Stimulated activated CD8-positive, alpha-beta memory T cell treated with anti-CD3 and anti-CD28 coated beads, Interleukin-15, amount 100 ng/mL, for 24 hours (primary cell): ENCODE data around the gene PRR5.

Experiments used
- DNase-seq: peaks from one replicate; pipeline ENCODE4 v3.0.0-alpha.2; 2020; ENCODE audit warnings: low read depth

The PRR5 gene

DNA sequence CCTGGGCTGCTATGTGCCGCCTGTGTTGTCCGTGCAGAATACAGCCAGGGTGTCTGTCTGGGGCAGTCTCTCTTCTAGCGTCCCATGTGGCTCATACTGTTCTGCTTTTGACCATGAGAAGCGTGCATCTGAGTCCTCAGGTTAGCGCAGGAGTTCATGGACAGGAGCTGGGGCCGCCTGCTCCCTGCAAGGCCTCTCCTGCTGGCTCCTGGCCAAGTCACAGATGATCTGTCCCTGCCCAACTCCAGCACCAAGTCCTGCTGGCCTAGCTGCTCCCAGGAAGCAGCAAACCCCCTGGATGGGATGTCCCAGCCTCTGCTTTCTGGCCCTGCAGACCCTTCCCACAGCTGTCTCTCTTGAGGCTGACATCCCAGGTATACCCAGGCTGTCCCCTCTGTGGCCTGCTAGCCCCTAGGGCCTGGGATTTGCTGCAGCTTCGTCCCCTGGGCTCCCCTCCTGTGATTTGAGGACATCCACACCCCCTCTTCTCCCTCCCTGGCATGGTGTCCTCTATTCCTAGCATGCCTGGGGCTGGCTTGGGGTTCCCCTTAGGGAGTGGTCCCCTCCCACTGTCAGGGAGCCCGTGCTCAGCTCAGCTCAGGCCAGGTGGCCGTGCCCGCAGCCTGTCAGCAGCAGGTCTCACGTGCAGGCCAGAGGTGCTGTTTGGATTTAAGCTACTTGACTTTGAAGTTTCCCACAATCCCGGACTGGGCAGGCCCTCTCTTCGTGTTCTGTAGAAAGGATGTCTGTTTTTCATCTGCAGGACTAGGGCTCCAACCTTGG lies 17.8 kb downstream of the PRR5 start:
- no peak for DNase-seq

DNA sequence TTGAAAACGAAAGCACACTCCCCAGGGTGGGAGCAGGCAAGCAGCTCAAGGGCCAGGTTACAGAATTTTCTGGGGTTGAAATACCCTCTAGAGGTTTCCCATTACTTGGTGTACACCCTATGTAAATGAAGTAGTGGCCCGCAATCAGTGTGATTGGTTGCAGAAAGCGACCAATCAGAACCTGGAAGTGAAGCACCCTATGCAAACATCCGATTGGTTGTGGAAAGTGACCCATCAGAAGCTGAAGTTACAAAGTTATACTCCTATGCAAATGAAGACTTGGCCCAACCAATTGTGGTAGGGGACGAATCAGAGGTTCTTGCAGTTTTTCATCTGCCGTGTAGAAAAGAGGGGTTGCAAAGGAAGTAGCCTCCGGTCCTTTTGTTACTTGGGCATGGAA lies 19.2 kb downstream of the PRR5 start:
- DNase-seq: no peak

DNA sequence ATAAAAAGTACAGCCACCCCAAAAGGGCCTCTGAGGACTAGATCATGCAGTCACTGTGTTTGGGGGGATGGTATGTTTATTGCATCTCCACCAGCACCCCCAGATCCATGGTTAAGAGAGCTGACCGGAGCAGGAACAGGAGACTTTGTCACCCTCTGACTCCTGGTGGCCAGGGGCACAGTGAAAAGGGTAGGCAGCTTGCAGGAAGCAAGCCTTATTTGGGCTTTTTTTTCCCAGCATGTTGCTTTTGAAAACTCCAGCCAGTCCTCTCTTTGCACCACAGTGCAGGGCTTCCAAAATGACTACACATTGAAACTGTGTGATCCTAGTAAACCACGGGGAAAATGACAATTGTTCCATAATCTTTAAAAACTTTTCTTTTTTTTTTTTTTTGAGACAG lies 20.6 kb downstream of the PRR5 start:
- no peak for DNase-seq

DNA sequence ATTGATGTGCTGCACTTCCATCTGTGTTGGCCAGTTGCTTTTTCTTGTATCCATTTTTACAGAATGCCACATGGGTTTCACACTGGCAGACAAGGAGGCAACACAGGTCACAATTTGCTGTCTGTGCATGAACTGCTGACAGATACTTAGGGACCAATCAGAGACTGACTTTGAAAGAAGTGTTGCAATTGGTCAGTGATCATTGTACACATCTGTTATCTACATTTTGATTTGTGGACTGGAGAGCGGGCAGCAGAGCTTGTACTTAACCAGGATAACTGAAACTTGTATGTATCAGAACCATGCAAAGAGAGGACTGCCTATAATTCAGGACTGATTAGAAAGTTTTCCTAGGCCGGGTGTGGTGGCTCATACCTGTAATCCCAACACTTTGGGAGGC lies 21.8 kb downstream of the PRR5 start:
- no peak for DNase-seq

DNA sequence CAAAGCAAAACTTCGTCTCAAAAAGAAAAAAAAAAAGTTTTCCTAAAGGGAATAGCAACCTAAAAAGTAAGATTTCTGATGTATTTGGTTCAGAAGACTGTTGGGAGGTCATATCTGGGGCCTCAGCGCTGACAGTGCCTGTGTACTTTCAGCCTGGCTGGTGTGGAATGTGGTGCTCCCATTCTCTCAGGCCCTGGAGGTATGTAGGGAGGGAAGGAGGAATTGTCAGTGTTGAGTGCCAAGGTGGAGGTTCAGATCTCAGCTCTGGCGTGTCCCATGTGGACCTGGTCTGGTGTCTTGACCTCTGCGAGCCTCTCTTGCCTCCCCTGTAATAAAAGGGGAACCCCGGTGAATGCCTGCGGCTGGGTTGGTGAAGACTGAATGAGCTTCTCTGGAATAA lies 22.4 kb downstream of the PRR5 start:
- DNase-seq: no peak

DNA sequence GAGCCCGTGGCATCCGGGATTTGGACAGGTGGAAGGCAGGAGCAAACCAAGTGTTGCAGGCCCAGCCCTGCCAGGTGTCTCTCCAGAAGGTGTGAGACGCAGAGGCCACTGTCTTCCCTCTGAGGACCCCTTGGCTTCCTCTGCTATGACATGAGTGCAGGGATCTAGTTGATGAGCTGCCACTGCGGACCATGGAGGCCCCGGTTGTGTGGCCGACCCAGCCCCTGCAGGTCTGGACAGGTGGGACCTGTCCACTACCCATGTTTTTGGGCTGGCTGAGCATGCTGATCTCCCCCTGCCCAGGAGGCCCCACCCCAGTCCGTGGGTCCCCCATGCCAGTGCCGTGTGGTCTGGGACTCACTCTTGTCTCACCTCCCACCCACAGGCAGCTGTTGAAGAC lies 22.9 kb downstream of the PRR5 start:
- no peak for DNase-seq

DNA sequence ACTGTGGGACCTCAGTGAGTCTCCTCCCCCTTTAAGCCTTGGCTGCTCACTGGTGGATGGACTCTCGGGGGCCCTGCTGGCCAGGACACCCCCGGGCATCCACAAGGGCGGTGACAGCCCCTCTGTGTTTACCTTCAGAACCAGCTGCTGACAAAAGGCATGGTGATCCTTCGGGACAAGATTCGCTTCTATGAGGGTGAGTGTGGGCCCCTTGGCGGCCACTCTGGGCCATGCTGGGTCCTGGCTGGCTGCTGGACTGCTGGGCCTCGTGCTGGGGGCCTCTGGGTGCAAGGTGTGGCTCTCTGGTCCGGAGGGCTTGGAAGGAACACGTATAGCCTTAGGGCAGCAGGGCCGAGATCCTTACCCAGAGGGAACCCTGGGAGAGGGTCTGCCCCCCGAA lies 24.4 kb downstream of the PRR5 start:
- DNase-seq: no peak

DNA sequence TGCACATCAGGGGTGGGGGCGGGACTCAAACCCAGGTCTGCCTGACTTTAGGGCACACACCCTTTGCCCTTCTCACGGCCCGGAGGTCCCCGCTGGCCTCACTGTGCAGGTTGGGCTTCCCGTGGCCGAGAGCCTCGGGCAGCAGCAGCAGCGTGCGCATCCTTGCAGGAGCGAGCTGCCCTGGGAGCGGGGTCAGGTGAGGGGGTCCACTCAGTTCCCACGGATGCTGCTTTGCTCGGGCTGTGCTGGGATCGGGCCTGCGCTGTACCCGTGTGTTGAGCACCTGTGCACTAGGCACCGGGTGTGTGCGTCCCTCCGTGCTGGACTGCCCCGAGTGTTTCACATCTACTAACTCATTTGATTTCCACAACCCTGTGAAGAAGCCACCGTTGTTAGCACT lies 25.1 kb downstream of the PRR5 start:
- no peak for DNase-seq

DNA sequence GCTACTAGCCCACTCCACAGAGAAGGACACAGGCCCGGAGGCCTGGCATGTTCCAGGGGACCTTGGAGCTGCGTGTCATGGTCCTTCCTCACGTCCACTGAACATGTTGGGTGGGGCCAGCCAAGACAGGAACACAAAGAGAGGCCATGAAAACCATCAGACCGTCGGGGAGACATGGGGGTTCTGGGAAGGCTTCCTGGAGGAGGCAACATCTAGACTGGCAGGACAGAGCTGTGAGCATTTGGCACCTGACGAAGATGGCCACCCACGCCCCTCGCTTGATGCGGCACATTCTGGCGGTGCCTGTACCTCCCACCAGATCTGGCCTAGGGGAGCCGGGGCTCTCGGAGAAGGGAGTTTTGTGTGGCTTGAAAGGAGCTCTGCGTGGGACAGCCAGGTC lies 25.7 kb downstream of the PRR5 start:
- no peak for DNase-seq

DNA sequence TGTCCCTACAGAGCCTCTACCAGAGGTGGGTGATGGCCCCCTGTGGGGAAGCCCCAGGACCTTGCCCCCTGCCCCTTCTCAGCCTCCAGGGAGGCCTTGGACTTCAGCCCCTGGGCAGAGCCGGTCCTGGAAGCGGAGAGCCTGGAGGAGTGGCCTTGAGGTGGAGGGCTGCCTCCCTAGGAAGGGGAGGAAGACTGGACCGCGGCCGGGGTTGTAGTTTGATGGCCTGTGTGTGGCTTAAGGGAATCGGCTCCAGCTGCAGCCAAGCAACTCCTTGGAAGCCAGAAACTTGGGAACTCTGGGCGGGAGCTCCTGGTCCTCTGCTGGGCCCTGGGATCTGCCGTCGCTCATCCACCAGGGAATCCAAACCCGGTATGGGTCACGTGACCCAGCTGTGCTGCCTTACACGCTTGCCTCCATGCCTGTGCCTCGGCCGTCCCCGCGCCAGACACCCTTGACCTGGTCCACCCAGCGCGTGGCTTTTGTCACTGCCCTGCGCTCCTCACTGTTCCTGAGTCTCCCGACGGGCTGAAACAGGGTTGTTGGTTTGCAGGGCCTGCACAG lies 26.8 kb downstream of the PRR5 start:
- DNase-seq: no peak

DNA sequence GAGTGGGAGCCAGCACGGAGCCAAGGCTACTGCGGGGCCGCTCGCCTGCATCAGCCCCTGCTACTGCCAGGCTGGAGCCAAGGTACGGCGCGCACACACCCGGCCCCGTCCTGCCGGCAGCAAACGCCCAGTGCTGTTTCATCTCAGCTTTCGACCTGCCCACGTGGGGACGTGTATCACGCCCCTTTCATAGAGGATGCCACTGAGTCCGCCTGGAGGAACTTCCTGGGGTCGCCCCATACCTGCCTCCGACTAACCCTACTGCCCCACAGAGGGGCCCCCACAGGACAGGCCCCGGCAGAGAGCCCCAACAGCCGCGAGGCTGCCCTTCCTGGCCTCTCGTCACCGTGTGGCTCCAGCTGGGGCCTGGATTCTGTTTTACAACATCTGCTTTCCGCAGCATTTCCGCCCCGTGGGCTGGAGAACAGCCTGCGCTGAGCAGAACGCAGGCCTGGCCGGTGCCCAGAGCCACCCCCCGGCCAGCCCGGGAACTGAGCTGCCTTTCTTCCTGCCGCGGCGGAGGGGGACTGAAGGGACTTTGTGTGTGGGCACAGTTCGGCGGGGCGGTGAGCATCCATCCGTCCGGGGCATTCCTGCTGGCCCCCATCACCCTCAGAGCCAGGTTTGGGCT lies 27.5 kb downstream of the PRR5 start:
- DNase-seq: no peak

DNA sequence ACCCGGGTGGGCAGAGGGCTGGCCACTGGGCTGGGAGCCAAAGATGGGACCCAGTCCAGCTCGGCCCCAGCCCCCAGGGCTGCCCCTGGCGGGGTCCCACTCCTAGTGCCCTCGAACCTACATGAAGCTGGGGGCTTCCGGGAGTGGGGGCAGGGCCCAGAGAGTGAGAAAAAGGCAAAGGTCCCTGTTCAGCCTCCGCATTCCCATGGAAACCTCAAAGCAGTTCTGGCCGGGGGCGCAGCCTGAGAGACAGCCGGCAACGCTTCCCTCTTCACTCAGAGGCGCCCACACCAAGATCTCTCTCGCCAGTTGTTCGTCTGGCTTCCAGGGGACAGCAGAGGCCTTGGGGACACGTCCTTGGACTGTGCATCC lies 28.0 kb downstream of the PRR5 start:
- DNase-seq: no peak

DNA sequence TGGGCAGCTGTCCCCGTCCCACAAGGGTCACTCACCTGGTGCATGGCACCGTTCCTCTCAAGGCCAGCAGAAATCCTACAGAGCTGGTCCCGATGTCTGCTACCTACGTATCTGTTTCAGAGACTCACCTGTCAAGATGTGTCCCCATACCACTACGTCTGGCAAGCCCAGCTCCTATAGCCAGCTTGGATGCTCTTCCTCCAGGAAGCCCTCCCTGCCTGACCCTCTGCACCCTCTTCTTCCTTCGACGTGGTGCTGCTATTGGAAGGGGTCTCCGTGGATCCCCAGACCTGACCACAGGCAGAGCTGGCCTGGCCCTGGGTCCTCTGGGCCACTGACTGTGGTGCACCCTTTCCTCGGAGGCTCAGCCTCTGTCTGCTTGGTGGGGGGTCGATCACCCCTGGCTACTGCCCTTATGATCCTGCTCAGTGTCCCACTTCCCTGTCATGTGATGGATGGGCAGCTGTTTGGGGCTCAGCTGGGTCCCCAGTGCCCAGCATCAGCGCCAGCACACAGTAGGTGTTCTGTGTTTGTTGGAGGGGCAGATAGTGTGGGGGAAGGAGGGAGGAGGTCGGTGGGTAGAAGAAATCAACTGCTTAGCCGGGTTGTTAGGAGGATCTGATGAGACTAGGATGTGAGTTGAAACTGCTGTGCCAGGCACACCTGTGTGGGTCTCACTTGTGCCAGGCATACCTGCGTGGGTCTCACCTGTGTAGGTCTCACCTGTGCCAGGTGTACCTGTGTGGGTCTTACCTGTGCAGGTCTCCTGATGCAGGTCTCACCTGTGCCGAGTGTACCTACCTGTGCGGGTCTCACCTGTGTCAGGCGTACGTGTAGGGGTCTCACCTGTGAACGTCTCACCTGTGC lies 28.7 kb downstream of the PRR5 start:
- DNase-seq: no peak

DNA sequence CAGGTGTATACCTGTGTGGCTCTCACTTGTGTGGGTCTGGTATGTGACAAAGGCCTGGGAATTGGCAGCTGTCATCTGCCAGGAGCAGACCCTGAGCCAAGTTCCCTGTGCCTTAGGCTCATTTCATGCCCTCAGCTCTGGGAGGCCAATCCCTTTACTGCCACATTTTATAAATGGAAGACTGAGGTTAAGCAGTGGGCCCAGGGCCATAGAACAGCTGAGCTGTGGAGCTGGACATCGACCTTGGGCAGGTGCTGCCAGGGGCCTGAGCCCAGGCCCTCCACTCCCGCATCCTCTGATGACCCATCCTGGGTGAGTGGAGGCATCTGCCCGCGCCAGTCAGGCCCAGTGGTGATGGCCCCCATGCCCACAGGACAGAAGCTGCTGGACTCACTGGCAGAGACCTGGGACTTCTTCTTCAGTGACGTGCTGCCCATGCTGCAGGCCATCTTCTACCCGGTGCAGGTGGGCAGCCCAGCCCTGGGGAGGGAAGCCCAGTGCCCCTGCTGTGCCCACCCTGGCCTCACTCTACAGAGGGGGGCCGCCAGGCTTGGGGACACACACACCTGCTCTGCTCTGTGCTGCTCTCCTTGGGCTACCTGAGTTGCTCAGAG lies 29.5 kb downstream of the PRR5 start:
- no peak for DNase-seq

DNA sequence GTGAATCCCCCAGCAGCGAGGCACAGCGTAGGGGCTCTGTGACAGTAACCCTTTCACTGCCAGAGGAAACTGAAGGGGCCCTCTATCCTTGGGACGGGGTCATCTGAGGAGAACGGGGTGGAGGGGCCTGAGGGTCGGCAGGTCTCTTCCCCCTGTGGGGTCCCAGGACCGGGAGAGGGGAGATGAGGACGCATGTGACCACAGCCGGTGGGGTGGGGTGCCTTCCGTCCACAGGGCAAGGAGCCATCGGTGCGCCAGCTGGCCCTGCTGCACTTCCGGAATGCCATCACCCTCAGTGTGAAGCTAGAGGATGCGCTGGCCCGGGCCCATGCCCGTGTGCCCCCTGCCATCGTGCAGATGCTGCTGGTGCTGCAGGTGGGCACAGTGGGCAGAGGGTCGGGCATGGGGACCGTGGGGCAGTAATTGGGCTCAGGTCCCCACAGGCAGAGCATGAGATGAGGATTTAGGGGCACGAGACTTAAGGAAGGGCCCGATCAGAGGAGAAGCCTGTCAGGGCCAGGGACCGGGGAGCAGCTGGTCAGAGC lies 30.1 kb downstream of the PRR5 start:
- no peak for DNase-seq

DNA sequence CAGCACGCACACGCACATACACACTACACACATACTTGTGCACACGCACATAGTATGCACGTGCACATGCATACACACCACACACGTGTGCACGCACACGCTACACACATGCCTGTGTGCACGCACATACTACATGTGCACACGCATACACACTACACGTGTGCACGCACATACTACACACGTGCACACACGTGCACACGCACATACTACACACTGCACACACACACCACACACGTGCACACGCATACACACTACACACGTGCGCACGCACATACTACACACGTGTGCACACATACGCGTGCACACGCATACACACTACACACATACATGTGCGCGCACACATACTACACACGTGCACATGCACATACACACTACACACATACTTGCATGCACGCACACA lies 30.7 kb downstream of the PRR5 start:
- no peak for DNase-seq

DNA sequence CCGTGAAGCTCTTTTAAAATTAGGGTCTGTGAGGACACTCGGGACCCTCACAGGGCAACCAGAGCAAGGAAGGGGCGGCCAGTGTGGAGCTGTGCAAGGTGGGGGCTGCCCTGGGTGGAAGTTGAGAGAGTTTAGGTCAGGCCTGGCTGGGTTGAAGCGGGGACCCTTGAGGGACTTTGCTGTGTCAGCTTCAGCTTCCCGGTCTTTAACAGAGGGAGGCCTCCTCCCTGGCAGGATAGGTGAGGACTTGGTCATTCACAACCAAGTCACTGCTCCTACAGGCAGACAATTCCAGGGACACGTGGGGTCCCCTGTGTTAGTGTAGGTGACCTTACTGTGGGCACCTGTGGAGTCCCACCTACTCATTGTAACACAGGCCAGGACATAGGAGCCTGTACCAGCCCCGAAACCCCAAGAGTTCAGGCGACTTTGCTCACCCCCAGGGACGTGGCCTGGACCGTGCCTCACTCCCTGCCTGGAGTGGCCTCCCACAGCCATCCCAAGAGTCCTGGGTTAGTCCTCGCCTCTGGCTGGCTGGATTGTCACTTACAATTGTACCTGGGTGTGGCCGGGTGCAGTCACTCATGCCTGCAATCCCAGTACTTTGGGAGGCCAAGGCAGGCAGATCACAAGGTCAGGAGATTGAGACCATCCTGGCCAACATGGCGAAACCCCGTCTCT lies 31.6 kb downstream of the PRR5 start:
- DNase-seq: no peak

DNA sequence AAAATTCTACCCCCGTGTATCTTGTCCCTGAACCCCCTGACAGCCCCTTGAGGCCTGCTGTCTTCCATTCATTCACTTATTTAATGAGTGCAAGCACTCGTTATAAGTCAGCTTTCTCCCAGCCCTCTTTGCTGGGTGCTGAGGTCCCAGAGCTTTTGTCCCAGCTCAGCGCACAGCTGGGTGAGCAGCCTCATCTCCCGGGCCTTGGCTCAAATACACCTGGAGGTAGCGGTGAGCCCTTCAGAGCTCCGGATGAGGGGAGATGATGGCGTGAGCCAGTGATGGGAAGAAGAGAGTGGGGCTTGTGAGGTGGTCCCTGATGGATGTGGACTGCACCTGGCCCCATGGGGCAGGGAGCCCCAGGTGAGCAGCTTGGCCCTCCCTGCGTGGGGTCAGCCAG lies 32.3 kb downstream of the PRR5 start:
- DNase-seq: no peak

DNA sequence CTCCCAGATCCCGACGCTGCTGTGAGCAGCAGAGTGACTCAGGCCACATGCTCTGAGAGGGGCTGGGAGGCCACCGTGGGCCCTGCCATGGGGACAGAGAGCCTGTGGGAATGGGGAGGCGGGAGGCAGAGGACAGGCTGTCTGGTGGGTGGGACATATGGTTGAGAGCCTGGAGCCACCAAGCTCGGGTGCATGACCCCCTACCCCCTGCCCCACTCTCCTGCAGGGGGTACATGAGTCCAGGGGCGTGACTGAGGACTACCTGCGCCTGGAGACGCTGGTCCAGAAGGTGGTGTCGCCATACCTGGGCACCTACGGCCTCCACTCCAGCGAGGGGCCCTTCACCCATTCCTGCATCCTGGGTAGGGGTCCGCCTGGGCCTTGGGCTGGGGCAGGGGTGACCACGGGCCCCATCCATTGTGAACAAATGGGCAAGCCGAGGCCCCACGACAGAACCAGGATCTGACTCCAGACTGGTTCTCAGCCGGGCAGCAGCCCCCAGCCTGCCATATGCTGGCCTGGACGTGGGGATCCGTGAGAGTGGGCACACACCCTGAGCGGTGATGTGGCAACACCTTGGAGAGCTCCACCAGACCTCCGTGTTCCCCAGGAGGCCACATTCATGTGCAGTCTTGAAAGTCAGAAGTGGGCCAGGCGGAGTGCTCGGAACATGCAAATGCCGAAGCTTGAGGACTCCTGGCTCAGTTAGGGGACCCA lies 33.0 kb downstream of the PRR5 start:
- no peak for DNase-seq

DNA sequence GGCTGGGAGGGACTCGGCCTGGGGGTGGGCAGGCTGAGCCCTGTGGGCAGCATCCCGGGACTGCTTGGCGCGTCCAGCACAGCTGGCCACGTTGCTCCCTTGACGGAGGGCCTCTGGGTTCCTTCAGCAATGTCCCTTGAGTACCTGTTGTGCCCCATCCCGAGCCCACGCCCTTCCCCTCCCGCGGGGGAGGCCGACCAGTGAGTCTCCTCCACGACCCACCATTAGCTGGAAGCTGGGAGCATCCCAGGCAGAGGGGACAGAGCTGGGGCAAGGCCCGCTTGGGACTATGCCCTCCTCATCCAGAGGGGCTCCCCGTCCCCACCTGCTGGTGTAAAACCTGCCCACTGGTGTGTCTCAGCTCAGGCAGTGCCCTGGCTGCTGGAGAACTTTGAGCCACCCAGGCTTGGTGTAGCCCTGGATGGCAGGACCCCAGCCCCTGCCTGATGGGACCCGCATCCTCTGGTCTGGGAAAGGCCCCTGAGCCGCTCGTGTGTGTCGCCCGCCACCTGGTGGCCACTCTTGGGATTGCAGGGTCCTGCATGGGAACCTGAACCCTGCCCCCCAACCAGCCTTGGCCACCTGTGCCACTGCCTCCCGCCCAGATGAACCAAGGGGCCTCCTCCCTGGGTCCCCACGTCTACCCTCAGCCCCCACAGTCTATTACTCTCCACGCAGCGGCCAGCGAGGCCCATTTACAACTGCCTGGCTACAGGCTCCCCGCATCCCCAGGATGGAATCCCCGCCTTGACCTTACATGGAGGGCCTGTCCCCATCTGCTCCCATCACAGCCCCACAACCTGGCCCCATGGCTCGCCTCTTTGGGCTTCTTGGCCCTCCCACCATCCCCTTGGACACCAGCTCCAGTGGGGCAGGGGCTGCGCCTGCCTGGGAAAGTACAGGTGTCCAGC lies 33.8 kb downstream of the PRR5 start:
- DNase-seq: peak; percentile 89
